HepG2 (cell line): ENCODE data around the gene MRPL48. TPM values are rescaled to one million over a fixed set of nuclear protein-coding genes. Genes with fewer than 3 reads are reported as not detected.

ENCODE experiments used
- ADNP ChIP-seq: sonication (generic); formaldehyde crosslinking; IDR thresholded peaks from 2 replicates; pipeline ENCODE4 v1.4.0; 2020; ENCODE audit warnings: missing genetic modification reagents
- AHR ChIP-seq: IDR thresholded peaks from 2 replicates; pipeline ENCODE4 v1.6.1; 2018; ENCODE audit warnings: missing genetic modification reagents, missing compliant biosample characterization
- CBX5 ChIP-seq: sonication (generic); formaldehyde crosslinking; IDR thresholded peaks from 2 replicates; pipeline ENCODE4 v1.4.0; 2020; ENCODE audit warnings: missing genetic modification reagents, borderline replicate concordance
- ETV5 ChIP-seq: IDR thresholded peaks from 2 replicates; pipeline ENCODE4 v1.6.1; 2018; ENCODE audit warnings: missing biosample characterization, missing genetic modification reagents, inconsistent platforms, borderline replicate concordance
- GATA4 ChIP-seq: sonication (generic); IDR thresholded peaks from 2 replicates; pipeline ENCODE4 v1.6.1; 2016; ENCODE audit warnings: antibody characterized with exemption, low read depth, borderline replicate concordance
- KDM2A ChIP-seq: sonication (generic); formaldehyde crosslinking; IDR thresholded peaks from 2 replicates; pipeline ENCODE4 v1.4.0; 2020; ENCODE audit warnings: low read depth, missing genetic modification reagents, borderline replicate concordance
- KDM5B ChIP-seq: sonication (generic); formaldehyde crosslinking; IDR thresholded peaks from 2 replicates; pipeline ENCODE4 v1.4.0; 2020; ENCODE audit warnings: missing genetic modification reagents, mild to moderate bottlenecking, borderline replicate concordance
- NR2F2 ChIP-seq: IDR thresholded peaks from 2 replicates; pipeline ENCODE4 v1.6.1; 2012; ENCODE audit warnings: low read depth, inconsistent platforms, borderline replicate concordance
- PHF20 ChIP-seq: sonication (generic); formaldehyde crosslinking; IDR thresholded peaks from 2 replicates; pipeline ENCODE4 v1.5.0; 2020; ENCODE audit warnings: mild to moderate bottlenecking, missing genetic modification reagents
- RBFOX2 ChIP-seq: fragments of 200-400 bp; formaldehyde crosslinking; IDR thresholded peaks from 2 replicates; pipeline ENCODE4 v1.6.1; 2017; ENCODE audit warnings: low read depth, mild to moderate bottlenecking, low read length
- REPIN1 ChIP-seq: sonication (generic); formaldehyde crosslinking; IDR thresholded peaks from 2 replicates; pipeline ENCODE4 v1.8.0; 2022; ENCODE audit warnings: missing genetic modification reagents, low read depth, mild to moderate bottlenecking, borderline replicate concordance
- RXRA ChIP-seq: sonication (generic); formaldehyde crosslinking; IDR thresholded peaks from 2 replicates; pipeline ENCODE4 v1.5.1; 2020; ENCODE audit warnings: missing genetic modification reagents
- ZBTB21 ChIP-seq: sonication (generic); formaldehyde crosslinking; IDR thresholded peaks from 2 replicates; pipeline ENCODE4 v1.4.0; 2020; ENCODE audit warnings: missing genetic modification reagents
- ZNF20 ChIP-seq: sonication (generic); formaldehyde crosslinking; IDR thresholded peaks from 2 replicates; pipeline ENCODE4 v1.4.0; 2020; ENCODE audit warnings: mild to moderate bottlenecking, moderate library complexity, missing genetic modification reagents
- ZNF205 ChIP-seq: IDR thresholded peaks from 2 replicates; pipeline ENCODE4 v1.6.1; 2018; ENCODE audit warnings: missing biosample characterization, missing genetic modification reagents
- ZNF253 ChIP-seq: sonication (generic); formaldehyde crosslinking; IDR thresholded peaks from 2 replicates; pipeline ENCODE4 v1.8.0; 2022; ENCODE audit warnings: mild to moderate bottlenecking, missing genetic modification reagents, borderline replicate concordance
- polyA plus RNA-seq, 8 experiments: library from polyadenylated mRNA; depleted of rRNA in 3 of 8; stranded (reverse) in 7 of 8; unstranded in 1 of 8; fragments of >200 nt; fragmentation: Illumina TruSeq in 4 of 8; extraction: Trizol in 4 of 8; gene quantifications; 2 replicates each; pipeline versions ENCODE4 v1.2.1 to v1.2.3, GENCODE V29; 2011 to 2016; ENCODE audit warnings: low read depth in 4 of 8, missing spikeins in 1 of 8, mixed read lengths in 1 of 8; ENCODE audit not compliant: insufficient read depth in 1 of 8
- total RNA-seq, 5 experiments: library from RNA; depleted of rRNA; stranded (reverse); fragments of >200 nt; fragmentation: Illumina TruSeq; extraction: Trizol; gene quantifications; 2 replicates each; pipeline ENCODE4 v1.2.3, GENCODE V29; 2016; ENCODE audit warnings: low read depth in 1 of 5
- TF ChIP-seq, protein P1 (sequence below): sonication (generic); formaldehyde crosslinking; IDR thresholded peaks from 2 replicates; pipeline ENCODE4 v1.9.0; 2021; ENCODE audit warnings: missing genetic modification reagents, borderline replicate concordance
- TF ChIP-seq, protein P2 (sequence below), 2 experiments: sonication (generic) in 1 of 2; formaldehyde crosslinking in 1 of 2; IDR thresholded peaks; 2 replicates each; pipeline versions ENCODE4 v1.5.1 to v1.6.1; 2011 to 2020; ENCODE audit warnings: borderline replicate concordance in 1 of 2, low read depth in 1 of 2, low read length in 1 of 2, mild to moderate bottlenecking in 1 of 2, missing genetic modification reagents in 1 of 2, moderate library complexity in 1 of 2
- TF ChIP-seq, protein P3 (sequence below): fragments of 450-650 bp; IDR thresholded peaks from 2 replicates; pipeline ENCODE4 v1.6.1; 2016
- TF ChIP-seq, protein P4 (sequence below): sonication (generic); formaldehyde crosslinking; IDR thresholded peaks from 2 replicates; pipeline ENCODE4 v1.8.1; 2023; ENCODE audit warnings: mild to moderate bottlenecking, missing genetic modification reagents

Gene MRPL48
- total and polyA plus RNA-seq, 2 of the 13 experiments (the other 11 are each of a cell fraction or from before 2014, with no cell fraction given), result 61.2 to 67.9 TPM

DNA sequence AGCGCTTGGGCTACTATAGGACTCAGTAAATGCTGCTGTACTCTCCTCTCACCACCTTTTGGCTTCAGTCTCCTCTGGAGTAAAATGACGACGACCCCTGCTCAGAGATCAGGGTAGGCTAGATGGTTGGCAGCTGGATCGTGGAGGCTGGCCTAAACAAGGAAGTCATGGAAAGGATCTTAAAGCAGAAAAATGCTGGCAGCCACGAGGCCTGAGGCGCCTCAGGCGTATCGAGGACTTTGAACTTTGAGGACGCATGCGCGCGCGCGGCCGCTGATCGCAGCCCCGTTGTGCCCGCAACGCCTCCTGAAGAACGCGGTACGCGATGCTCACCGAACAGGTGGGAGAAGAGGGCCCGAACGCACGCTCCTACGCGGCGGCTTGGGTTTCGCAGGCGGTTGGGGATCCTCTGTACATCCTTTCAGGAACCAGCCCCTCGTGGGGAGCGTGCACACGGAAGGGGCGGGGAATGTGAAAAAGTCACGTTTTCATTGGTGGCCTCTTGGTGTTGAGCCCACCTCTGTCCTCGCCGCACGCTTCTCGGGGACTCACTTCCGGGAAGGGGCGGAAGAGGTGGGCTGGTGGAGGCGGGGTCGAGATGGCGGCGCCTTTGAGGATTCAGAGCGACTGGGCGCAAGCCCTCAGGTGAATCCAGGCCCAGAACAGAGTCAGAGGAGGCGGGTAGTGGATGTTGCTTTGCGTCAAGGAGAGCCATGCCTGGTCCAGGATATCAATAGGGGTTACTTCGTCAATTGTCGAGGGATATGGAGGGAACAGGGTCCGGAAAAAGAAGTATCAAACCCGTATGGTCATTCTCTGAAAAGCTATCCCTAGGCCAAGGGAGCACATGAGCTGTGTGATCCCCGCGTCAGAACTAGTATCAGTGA, 89.0 kb downstream of the MRPL48 start, which contains the start of the genes COA4 and PAAF1 (continued):
- TF ChIP-seq, protein P1, sequence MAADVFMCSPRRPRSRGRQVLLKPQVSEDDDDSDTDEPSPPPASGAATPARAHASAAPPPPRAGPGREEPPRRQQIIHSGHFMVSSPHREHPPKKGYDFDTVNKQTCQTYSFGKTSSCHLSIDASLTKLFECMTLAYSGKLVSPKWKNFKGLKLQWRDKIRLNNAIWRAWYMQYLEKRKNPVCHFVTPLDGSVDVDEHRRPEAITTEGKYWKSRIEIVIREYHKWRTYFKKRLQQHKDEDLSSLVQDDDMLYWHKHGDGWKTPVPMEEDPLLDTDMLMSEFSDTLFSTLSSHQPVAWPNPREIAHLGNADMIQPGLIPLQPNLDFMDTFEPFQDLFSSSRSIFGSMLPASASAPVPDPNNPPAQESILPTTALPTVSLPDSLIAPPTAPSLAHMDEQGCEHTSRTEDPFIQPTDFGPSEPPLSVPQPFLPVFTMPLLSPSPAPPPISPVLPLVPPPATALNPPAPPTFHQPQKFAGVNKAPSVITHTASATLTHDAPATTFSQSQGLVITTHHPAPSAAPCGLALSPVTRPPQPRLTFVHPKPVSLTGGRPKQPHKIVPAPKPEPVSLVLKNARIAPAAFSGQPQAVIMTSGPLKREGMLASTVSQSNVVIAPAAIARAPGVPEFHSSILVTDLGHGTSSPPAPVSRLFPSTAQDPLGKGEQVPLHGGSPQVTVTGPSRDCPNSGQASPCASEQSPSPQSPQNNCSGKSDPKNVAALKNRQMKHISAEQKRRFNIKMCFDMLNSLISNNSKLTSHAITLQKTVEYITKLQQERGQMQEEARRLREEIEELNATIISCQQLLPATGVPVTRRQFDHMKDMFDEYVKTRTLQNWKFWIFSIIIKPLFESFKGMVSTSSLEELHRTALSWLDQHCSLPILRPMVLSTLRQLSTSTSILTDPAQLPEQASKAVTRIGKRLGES (CRISPR knock-in tag), result no peak
- TF ChIP-seq, protein P2, sequence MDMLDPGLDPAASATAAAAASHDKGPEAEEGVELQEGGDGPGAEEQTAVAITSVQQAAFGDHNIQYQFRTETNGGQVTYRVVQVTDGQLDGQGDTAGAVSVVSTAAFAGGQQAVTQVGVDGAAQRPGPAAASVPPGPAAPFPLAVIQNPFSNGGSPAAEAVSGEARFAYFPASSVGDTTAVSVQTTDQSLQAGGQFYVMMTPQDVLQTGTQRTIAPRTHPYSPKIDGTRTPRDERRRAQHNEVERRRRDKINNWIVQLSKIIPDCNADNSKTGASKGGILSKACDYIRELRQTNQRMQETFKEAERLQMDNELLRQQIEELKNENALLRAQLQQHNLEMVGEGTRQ (IDR thresholded peaks at IDR 0.05; ENCODE audit: low read depth, low read length), result no peak
- TF ChIP-seq, protein P2 (CRISPR knock-in tag; IDR thresholded peaks at IDR 0.05; ENCODE audit: borderline replicate concordance), result no peak
- TF ChIP-seq RBFOX2 (peak; percentile 98), CBX5 (CRISPR knock-in tag) (peak; percentile 74; the same call in 1 of the 2 replicates), ADNP (CRISPR knock-in tag) (no peak), REPIN1 (CRISPR knock-in tag) (peak; percentile 67; the same call in 1 of the 2 replicates), KDM5B (CRISPR knock-in tag) (peak; percentile 93), NR2F2 (peak; percentile 52; the same call in 1 of the 2 replicates), PHF20 (CRISPR knock-in tag) (peak; percentile 92), GATA4 (no peak), RXRA (CRISPR knock-in tag) (peak; percentile 86), ZNF20 (CRISPR knock-in tag) (peak; percentile 91; the same call in 1 of the 2 replicates), KDM2A (peak; percentile 92), ZBTB21 (no peak; the same call in 1 of the 2 replicates), ETV5 (CRISPR knock-in tag) (peak; percentile 70), ZNF253 (CRISPR knock-in tag) (peak; percentile 75; the same call in 1 of the 2 replicates), AHR (CRISPR knock-in tag) (0 out of 2 replicates have a peak, but pooled peaks have one; percentile 82), ZNF205 (CRISPR knock-in tag) (no peak)
- TF ChIP-seq, protein P3, sequence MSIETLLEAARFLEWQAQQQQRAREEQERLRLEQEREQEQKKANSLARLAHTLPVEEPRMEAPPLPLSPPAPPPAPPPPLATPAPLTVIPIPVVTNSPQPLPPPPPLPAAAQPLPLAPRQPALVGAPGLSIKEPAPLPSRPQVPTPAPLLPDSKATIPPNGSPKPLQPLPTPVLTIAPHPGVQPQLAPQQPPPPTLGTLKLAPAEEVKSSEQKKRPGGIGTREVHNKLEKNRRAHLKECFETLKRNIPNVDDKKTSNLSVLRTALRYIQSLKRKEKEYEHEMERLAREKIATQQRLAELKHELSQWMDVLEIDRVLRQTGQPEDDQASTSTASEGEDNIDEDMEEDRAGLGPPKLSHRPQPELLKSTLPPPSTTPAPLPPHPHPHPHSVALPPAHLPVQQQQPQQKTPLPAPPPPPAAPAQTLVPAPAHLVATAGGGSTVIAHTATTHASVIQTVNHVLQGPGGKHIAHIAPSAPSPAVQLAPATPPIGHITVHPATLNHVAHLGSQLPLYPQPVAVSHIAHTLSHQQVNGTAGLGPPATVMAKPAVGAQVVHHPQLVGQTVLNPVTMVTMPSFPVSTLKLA, result peak; percentile 83
- TF ChIP-seq, protein P4, sequence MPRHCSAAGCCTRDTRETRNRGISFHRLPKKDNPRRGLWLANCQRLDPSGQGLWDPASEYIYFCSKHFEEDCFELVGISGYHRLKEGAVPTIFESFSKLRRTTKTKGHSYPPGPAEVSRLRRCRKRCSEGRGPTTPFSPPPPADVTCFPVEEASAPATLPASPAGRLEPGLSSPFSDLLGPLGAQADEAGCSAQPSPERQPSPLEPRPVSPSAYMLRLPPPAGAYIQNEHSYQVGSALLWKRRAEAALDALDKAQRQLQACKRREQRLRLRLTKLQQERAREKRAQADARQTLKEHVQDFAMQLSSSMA (CRISPR knock-in tag), result peak; percentile 93; the same call in 1 of the 2 replicates
